Stimulated activated naive CD8-positive, alpha-beta T cell treated with anti-CD3 and anti-CD28 coated beads, Interleukin-15, Interleukin-2, amounts not matched to agents 100 ng/mL and 50 ng/mL, for 24 hours (primary cell): ENCODE results near the gene GNAI1.

Experiments
- H3K27ac Mint-ChIP-seq: one replicate; pipeline ENCODE4 v1.8.0; 2021; ENCODE audit warnings: mild to moderate bottlenecking, mixed read lengths
- H3K27me3 Mint-ChIP-seq: one replicate; pipeline ENCODE4 v1.8.0; 2021; ENCODE audit warnings: mixed read lengths
- H3K36me3 Mint-ChIP-seq: one replicate; pipeline ENCODE4 v1.8.0; 2021; ENCODE audit warnings: low read depth, mixed read lengths
- H3K4me1 Mint-ChIP-seq: one replicate; pipeline ENCODE4 v1.8.0; 2021; ENCODE audit warnings: low read depth, mixed read lengths
- H3K4me3 Mint-ChIP-seq: one replicate; pipeline ENCODE4 v1.8.0; 2021; ENCODE audit warnings: mild to moderate bottlenecking, mixed read lengths
- H3K9me3 Mint-ChIP-seq: one replicate; pipeline ENCODE4 v1.8.0; 2021; ENCODE audit warnings: mixed read lengths

GNAI1 gene

DNA sequence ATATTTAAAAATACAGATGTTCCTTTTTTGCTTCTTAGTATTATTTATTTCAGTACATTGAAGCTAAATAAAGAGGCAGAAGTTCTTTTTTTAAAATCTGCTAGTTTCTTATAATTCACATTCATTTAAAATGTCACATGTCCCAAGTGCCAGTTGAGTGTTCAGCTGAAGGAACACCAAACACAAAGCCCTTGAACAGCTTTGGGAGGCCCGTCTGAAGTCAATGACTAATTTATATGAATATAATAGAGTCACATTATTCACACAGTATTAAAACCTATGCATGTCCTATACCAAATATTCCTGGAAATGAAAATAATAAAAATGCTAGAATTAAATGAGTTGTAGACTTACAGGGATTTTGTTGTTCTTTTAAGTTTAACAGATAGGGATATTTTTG lies 70.3 kb downstream of the GNAI1 start:
- Mint-ChIP-seq H3K36me3 (no peaks in the 10 kb centered on the region), H3K4me3 (no peak overlapping the region), H3K27me3 (no peaks in the 10 kb centered on the region), H3K9me3 (no peaks in the 10 kb centered on the region), H3K4me1 (peaks cover 6% of the 10 kb centered on the region), H3K27ac (no peak overlapping the region)

- Mint-ChIP-seq H3K4me1 (peaks cover 6% of the 10 kb centered on the region), H3K36me3 (no peaks in the 10 kb centered on the region), H3K9me3 (no peaks in the 10 kb centered on the region), H3K4me3 (no peak overlapping the region), H3K27me3 (peaks cover 5% of the 10 kb centered on the region), H3K27ac (no peak overlapping the region)
Observed at GRCh38 chr7:80206763-80207162, 72.1 kb downstream of the GNAI1 start.

DNA sequence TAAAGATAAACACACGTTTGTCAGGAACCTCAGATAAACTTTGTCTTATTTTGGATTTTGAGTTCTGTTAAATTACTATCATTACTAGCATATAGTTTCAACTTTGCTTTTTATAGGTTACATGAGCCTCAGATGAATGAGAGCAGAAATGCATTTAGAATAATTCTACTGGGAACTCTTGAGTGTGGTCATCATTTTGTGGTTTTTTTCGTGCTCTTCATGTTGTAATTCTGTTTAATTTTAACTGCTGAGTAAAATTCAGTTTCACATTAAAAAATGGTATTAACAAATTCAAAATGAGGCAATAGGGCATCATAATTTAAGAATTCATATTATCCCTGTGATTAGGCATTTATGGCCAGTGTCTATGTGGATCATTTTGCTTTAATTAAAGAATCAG lies 72.9 kb downstream of the GNAI1 start:
- Mint-ChIP-seq H3K9me3 (no peaks in the 10 kb centered on the region), H3K4me3 (no peak overlapping the region), H3K27ac (no peak overlapping the region), H3K27me3 (peaks cover 5% of the 10 kb centered on the region), H3K36me3 (no peaks in the 10 kb centered on the region), H3K4me1 (peaks cover 6% of the 10 kb centered on the region)

- no peak overlapping the region for H3K27ac Mint-ChIP-seq
- no peaks in the 10 kb centered on the region for H3K9me3 Mint-ChIP-seq
- H3K4me1 Mint-ChIP-seq, result peaks cover 6% of the 10 kb centered on the region
- peaks cover 5% of the 10 kb centered on the region for H3K27me3 Mint-ChIP-seq
- H3K36me3 Mint-ChIP-seq, result no peaks in the 10 kb centered on the region
- no peak overlapping the region for H3K4me3 Mint-ChIP-seq
Observed at GRCh38 chr7:80208700-80209099, 74.1 kb downstream of the GNAI1 start.

DNA sequence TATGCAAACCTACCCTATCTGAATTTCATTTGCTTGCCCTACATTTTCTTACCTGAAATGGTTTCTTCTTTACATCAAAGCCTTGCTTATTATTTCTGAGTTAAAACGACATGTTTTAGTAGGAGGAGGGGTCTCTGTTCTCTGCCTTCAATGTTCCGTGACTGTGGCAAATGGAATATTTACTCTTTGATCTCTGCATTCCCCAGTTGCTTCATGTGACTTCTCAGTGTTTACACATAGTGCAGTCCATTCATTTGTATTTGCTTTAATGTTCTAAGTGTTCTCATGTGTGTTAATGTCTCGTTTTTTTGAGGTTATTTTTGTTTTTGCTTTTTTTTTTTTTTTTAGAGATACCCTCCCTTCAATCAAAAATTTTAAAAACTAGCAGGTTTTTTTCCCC lies 75.8 kb downstream of the GNAI1 start:
- Mint-ChIP-seq H3K4me1 (peaks cover 6% of the 10 kb centered on the region), H3K9me3 (no peaks in the 10 kb centered on the region), H3K4me3 (no peak overlapping the region), H3K27ac (no peak overlapping the region), H3K27me3 (peaks cover 5% of the 10 kb centered on the region), H3K36me3 (no peaks in the 10 kb centered on the region)

DNA sequence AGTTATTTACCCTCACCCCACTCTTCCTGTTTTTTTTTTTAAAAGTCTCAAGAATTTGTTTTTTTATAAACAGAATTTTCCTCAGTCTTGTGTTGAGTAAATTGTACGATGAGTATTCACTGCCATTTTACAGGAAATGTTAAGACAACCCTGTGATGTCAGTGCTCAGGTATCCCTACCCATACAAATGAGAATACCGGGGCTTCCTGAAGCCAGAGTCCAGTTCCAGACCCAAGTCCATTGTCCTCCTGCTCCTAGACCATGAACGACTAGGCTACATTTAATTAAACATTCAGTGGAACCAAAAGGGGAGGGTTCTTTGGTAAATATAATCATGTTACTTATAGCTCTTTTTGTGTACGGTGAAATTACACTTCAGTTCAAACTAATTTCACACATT lies 79.2 kb downstream of the GNAI1 start:
- Mint-ChIP-seq H3K27me3 (peaks cover 5% of the 10 kb centered on the region), H3K27ac (no peak overlapping the region), H3K4me3 (no peak overlapping the region), H3K36me3 (no peaks in the 10 kb centered on the region), H3K4me1 (peaks cover 3% of the 10 kb centered on the region), H3K9me3 (no peaks in the 10 kb centered on the region)

DNA sequence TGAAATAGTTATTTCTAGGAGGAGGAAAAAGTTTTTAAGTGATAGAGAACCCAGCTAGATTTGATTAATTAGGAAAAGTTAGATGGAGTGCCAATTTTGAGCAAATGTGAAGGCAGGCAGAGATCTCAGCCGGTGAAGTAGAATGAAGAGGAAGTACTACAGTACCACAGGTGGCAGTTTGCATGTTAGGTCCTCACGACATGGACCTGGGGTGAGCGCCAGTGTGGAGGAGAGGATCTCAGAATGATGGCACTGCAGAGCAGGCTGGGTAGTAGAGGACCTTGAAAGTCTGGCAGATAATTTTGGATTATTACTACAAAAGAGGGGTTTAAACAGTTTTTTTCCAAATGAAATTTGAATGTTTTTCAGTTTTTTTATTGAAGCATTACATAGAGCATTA lies 81.1 kb downstream of the GNAI1 start:
- H3K9me3 Mint-ChIP-seq, result no peaks in the 10 kb centered on the region
- H3K4me1 Mint-ChIP-seq, result peaks cover 11% of the 10 kb centered on the region
- H3K27ac Mint-ChIP-seq, result no peak overlapping the region
- peaks cover 6% of the 10 kb centered on the region for H3K36me3 Mint-ChIP-seq
- peaks cover 8% of the 10 kb centered on the region for H3K27me3 Mint-ChIP-seq
- H3K4me3 Mint-ChIP-seq, result no peak overlapping the region

- peaks cover 6% of the 10 kb centered on the region for H3K36me3 Mint-ChIP-seq
- H3K27me3 Mint-ChIP-seq, result peaks cover 4% of the 10 kb centered on the region
- no peak overlapping the region for H3K4me3 Mint-ChIP-seq
- peak overlapping the region; percentile 18 for H3K27ac Mint-ChIP-seq
- peaks cover 11% of the 10 kb centered on the region for H3K4me1 Mint-ChIP-seq
- H3K9me3 Mint-ChIP-seq, result no peaks in the 10 kb centered on the region
Observed at GRCh38 chr7:80216996-80217842, 82.6 kb downstream of the GNAI1 start.

- Mint-ChIP-seq H3K27ac (no peak overlapping the region), H3K9me3 (no peaks in the 10 kb centered on the region), H3K27me3 (peaks cover 4% of the 10 kb centered on the region), H3K36me3 (peaks cover 6% of the 10 kb centered on the region), H3K4me3 (no peak overlapping the region), H3K4me1 (peaks cover 11% of the 10 kb centered on the region)
Observed at GRCh38 chr7:80218723-80219122, 84.1 kb downstream of the GNAI1 start.

DNA sequence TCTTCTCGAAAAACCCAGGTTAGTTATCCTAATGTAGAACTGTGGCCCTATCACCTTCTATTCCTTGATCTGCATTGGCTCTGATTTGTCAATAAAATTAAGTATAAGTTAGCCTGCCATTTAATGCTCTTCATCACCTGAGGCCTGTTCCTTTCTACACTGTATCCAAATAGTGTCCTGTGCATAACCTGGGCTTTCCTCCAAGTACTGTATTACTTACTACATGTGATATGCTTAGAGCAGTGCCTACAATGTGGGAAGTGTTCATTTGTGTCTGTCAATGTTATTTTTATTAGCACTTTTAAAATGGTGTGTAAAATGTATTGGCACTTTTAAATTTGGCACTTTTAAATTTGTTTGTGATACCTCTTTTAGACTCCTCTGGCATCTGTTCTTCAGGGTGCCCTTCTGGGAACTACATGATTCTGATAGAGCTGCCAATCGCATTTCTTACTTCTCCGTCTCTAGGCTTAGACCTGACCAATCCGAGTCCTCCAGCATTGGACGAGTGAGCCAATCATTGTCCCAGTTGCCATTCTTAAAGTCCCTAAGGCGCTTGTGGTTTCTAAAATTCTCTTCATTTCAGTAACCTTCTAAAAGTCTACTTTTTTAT lies 85.5 kb downstream of the GNAI1 start:
- Mint-ChIP-seq H3K27ac (no peak overlapping the region), H3K4me1 (peaks cover 11% of the 10 kb centered on the region), H3K27me3 (peaks cover 4% of the 10 kb centered on the region), H3K4me3 (no peak overlapping the region), H3K9me3 (no peaks in the 10 kb centered on the region), H3K36me3 (peaks cover 6% of the 10 kb centered on the region)

- Mint-ChIP-seq H3K4me3 (no peak overlapping the region), H3K27me3 (peaks cover 3% of the 10 kb centered on the region), H3K9me3 (no peaks in the 10 kb centered on the region), H3K4me1 (peaks cover 5% of the 10 kb centered on the region), H3K27ac (no peak overlapping the region), H3K36me3 (peaks cover 6% of the 10 kb centered on the region)
Observed at GRCh38 chr7:80224415-80224814, 89.8 kb downstream of the GNAI1 start.

GRCh38 chr7:80225361-80225760 lies 90.7 kb downstream of the GNAI1 start:
- Mint-ChIP-seq H3K27me3 (no peaks in the 10 kb centered on the region), H3K9me3 (no peaks in the 10 kb centered on the region), H3K4me3 (no peak overlapping the region), H3K4me1 (no peaks in the 10 kb centered on the region), H3K27ac (no peak overlapping the region), H3K36me3 (no peaks in the 10 kb centered on the region)

DNA sequence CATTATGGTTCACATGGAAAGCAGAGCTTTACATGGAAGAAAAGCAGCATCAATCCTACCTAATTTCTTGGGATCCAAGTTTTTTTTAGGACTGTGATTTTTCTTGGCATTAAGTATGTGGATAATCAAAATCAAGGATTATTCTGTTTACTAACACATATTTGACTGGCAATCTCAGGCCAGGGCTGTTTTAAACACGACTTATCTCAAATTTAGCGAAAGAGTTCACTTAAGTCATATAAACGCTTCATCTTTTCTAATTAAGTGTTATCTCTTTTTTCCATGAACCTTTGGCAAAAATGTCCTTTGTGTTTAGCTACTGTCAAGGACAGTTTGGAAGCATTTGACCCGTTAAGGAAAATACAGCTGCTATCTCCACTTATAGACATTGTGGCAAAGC lies 92.0 kb downstream of the GNAI1 start:
- Mint-ChIP-seq H3K4me3 (no peak overlapping the region), H3K9me3 (no peaks in the 10 kb centered on the region), H3K27me3 (no peaks in the 10 kb centered on the region), H3K4me1 (no peaks in the 10 kb centered on the region), H3K36me3 (no peaks in the 10 kb centered on the region), H3K27ac (no peak overlapping the region)

GRCh38 chr7:80230327-80230726 lies 95.7 kb downstream of the GNAI1 start:
- Mint-ChIP-seq H3K27ac (no peak overlapping the region), H3K36me3 (no peaks in the 10 kb centered on the region), H3K4me3 (no peak overlapping the region)

GRCh38 chr7:80231707-80232106 lies 97.1 kb downstream of the GNAI1 start:
- Mint-ChIP-seq H3K4me3 (no peak overlapping the region), H3K4me1 (no peaks in the 10 kb centered on the region), H3K36me3 (no peaks in the 10 kb centered on the region)

More at GRCh38 chr7:80230327-80230726, 95.7 kb downstream of the GNAI1 start:
- Mint-ChIP-seq H3K4me1 (no peaks in the 10 kb centered on the region), H3K27me3 (no peaks in the 10 kb centered on the region), H3K9me3 (no peaks in the 10 kb centered on the region)

More at GRCh38 chr7:80231707-80232106, 97.1 kb downstream of the GNAI1 start:
- H3K27me3 Mint-ChIP-seq, result no peaks in the 10 kb centered on the region
- no peaks in the 10 kb centered on the region for H3K9me3 Mint-ChIP-seq
- no peak overlapping the region for H3K27ac Mint-ChIP-seq
